WTC11 (cell line): ENCODE measurements around the gene PARVB. TPM values are rescaled to one million over a fixed set of nuclear protein-coding genes. Genes with fewer than 3 reads are reported as not detected.

Source experiments
- ATAC-seq: fragments of 200-7000 bp; cut with Tn5 transposase; 2 replicates; pipeline ENCODE4 v1.10.0; 2021; ENCODE audit warnings: mild to moderate bottlenecking, moderate library complexity
- CTCF ChIA-PET: fragments of 300-600 bp; sonication (Branson Sonifier 250); formaldehyde crosslinking; loops from one replicate; lab custom pipeline; 2021; ENCODE audit warnings: antibody characterized with exemption; lab: Charles Lee
- POLR2A ChIA-PET: fragments of 350-600 bp; sonication (Branson Sonifier 250); formaldehyde crosslinking; loops from one replicate; lab custom pipeline; 2021; ENCODE audit warnings: antibody characterized with exemption; lab: Charles Lee
- DNase-seq: peaks from one replicate; pipeline ENCODE4 v3.0.0; 2021; ENCODE audit warnings: low spot score
- H3K27ac Mint-ChIP-seq: 2 replicates; pipeline ENCODE4 v1.8.0; 2021; ENCODE audit warnings: mixed read lengths
- H3K27me3 Mint-ChIP-seq: 2 replicates; pipeline ENCODE4 v1.8.0; 2021; ENCODE audit warnings: low read depth, mild to moderate bottlenecking, moderate library complexity, mixed read lengths
- H3K36me3 Mint-ChIP-seq: 2 replicates; pipeline ENCODE4 v1.8.0; 2021; ENCODE audit warnings: mixed read lengths
- H3K4me1 Mint-ChIP-seq: 2 replicates; pipeline ENCODE4 v1.8.0; 2022; ENCODE audit warnings: mixed read lengths
- H3K4me3 Mint-ChIP-seq: 2 replicates; pipeline ENCODE4 v1.8.0; 2021; ENCODE audit warnings: mild to moderate bottlenecking, moderate library complexity, mixed read lengths
- H3K9me3 Mint-ChIP-seq: 2 replicates; pipeline ENCODE4 v1.8.0; 2021; ENCODE audit warnings: mixed read lengths
- ATF1 ChIP-seq: sonication (generic); formaldehyde crosslinking; IDR thresholded peaks from 2 replicates; pipeline ENCODE4 v1.8.1; 2023; ENCODE audit warnings: mild to moderate bottlenecking, moderate library complexity, missing genetic modification reagents
- ATF2 ChIP-seq: sonication (generic); formaldehyde crosslinking; IDR thresholded peaks from 2 replicates; pipeline ENCODE4 v1.8.1; 2022; ENCODE audit warnings: low read depth, missing genetic modification reagents, borderline replicate concordance
- ELF4 ChIP-seq: sonication (generic); formaldehyde crosslinking; IDR thresholded peaks from 2 replicates; pipeline ENCODE4 v1.8.1; 2022; ENCODE audit warnings: low read depth, mild to moderate bottlenecking, moderate library complexity, missing genetic modification reagents
- EMX1 ChIP-seq: fragments of 250-450 bp; sonication (Bioruptor Pico); IDR thresholded peaks from 2 replicates; pipeline ENCODE4 v1.8.0; 2021; ENCODE audit warnings: mild to moderate bottlenecking
- ERG ChIP-seq: fragments of 250-450 bp; sonication (Bioruptor Pico); IDR thresholded peaks from 2 replicates; pipeline ENCODE4 v1.8.0; 2021; ENCODE audit warnings: mild to moderate bottlenecking
- ETV6 ChIP-seq: sonication (generic); formaldehyde crosslinking; IDR thresholded peaks from 2 replicates; pipeline ENCODE4 v1.8.1; 2022; ENCODE audit warnings: mild to moderate bottlenecking, missing genetic modification reagents
- HMGA2 ChIP-seq: fragments of 250-450 bp; sonication (Bioruptor Pico); IDR thresholded peaks from 2 replicates; pipeline ENCODE4 v1.4.0; 2021; ENCODE audit warnings: mild to moderate bottlenecking, moderate library complexity
- JAZF1 ChIP-seq: fragments of 250-450 bp; sonication (Bioruptor Pico); IDR thresholded peaks from 2 replicates; pipeline ENCODE4 v1.9.0; 2021; ENCODE audit warnings: moderate library complexity, mild to moderate bottlenecking, inconsistent platforms
- MLX ChIP-seq: sonication (generic); formaldehyde crosslinking; IDR thresholded peaks from 2 replicates; pipeline ENCODE4 v1.8.1; 2023; ENCODE audit warnings: mild to moderate bottlenecking, missing genetic modification reagents, moderate library complexity
- MYBL2 ChIP-seq: sonication (generic); formaldehyde crosslinking; IDR thresholded peaks from 2 replicates; pipeline ENCODE4 v1.8.1; 2023; ENCODE audit warnings: mild to moderate bottlenecking, moderate library complexity, missing genetic modification reagents
- NFE2L1 ChIP-seq: sonication (generic); formaldehyde crosslinking; IDR thresholded peaks from 2 replicates; pipeline ENCODE4 v1.8.1; 2023; ENCODE audit warnings: missing genetic modification reagents
- NFYB ChIP-seq: sonication (generic); formaldehyde crosslinking; conservative IDR thresholded peaks from 2 replicates; pipeline ENCODE4 v1.8.0; 2022; ENCODE audit warnings: low read depth, missing genetic modification reagents
- RELA ChIP-seq: sonication (generic); formaldehyde crosslinking; IDR thresholded peaks from 2 replicates; pipeline ENCODE4 v1.8.1; 2022; ENCODE audit warnings: missing genetic modification reagents, mild to moderate bottlenecking, borderline replicate concordance
- RORB ChIP-seq: fragments of 250-450 bp; sonication (Bioruptor Pico); IDR thresholded peaks from 2 replicates; pipeline ENCODE4 v1.9.0; 2021; ENCODE audit warnings: mild to moderate bottlenecking
- SMAD3 ChIP-seq: sonication (generic); formaldehyde crosslinking; IDR thresholded peaks from 2 replicates; pipeline ENCODE4 v1.8.0; 2022; ENCODE audit warnings: missing genetic modification reagents, mild to moderate bottlenecking, borderline replicate concordance
- SP1 ChIP-seq: sonication (generic); formaldehyde crosslinking; conservative IDR thresholded peaks from 2 replicates; pipeline ENCODE4 v1.8.1; 2022; ENCODE audit warnings: missing genetic modification reagents
- TEAD1 ChIP-seq: sonication (generic); formaldehyde crosslinking; IDR thresholded peaks from 2 replicates; pipeline ENCODE4 v1.8.0; 2022; ENCODE audit warnings: mild to moderate bottlenecking, missing genetic modification reagents
- TP53 ChIP-seq: sonication (generic); formaldehyde crosslinking; IDR thresholded peaks from 2 replicates; pipeline ENCODE4 v1.8.1; 2023; ENCODE audit warnings: mild to moderate bottlenecking, missing genetic modification reagents
- ZBTB43 ChIP-seq: sonication (generic); formaldehyde crosslinking; IDR thresholded peaks from 2 replicates; pipeline ENCODE4 v1.8.1; 2023; ENCODE audit warnings: mild to moderate bottlenecking, missing genetic modification reagents
- ZMAT4 ChIP-seq: fragments of 250-450 bp; sonication (Bioruptor Pico); IDR thresholded peaks from 2 replicates; pipeline ENCODE4 v1.9.0; 2021; ENCODE audit warnings: mild to moderate bottlenecking
- ZNF232 ChIP-seq: sonication (generic); formaldehyde crosslinking; IDR thresholded peaks from 2 replicates; pipeline ENCODE4 v1.8.0; 2022; ENCODE audit warnings: mild to moderate bottlenecking, missing genetic modification reagents
- ZNF317 ChIP-seq: sonication (generic); formaldehyde crosslinking; IDR thresholded peaks from 2 replicates; pipeline ENCODE4 v1.8.1; 2023; ENCODE audit warnings: low read depth, mild to moderate bottlenecking, moderate library complexity, missing genetic modification reagents, borderline replicate concordance
- total RNA-seq: library from RNA; stranded (reverse); gene quantifications from 3 replicates; pipeline ENCODE4 v1.2.3, GENCODE V29; 2021
- TF ChIP-seq, protein P1 (sequence below): sonication (generic); formaldehyde crosslinking; IDR thresholded peaks from 2 replicates; pipeline ENCODE4 v1.8.0; 2022; ENCODE audit warnings: mild to moderate bottlenecking, missing genetic modification reagents
- TF ChIP-seq, protein P2 (sequence below): sonication (generic); formaldehyde crosslinking; IDR thresholded peaks from 2 replicates; pipeline ENCODE4 v1.8.1; 2023; ENCODE audit warnings: mild to moderate bottlenecking, missing genetic modification reagents
- TF ChIP-seq, protein P3 (sequence below): sonication (generic); formaldehyde crosslinking; IDR thresholded peaks from 2 replicates; pipeline ENCODE4 v1.8.1; 2022; ENCODE audit warnings: mild to moderate bottlenecking, missing genetic modification reagents, moderate library complexity, borderline replicate concordance

PARVB gene
- total RNA-seq, 1 experiment from 2014 or later, result 3.3 TPM

GRCh38 chr22:43993072-43993760, 30.9 kb upstream of the PARVB start (continued):
- TF ChIP-seq MLX (CRISPR knock-in tag) (no peak), ZNF317 (no peak), ERG (CRISPR knock-in tag) (no peak), RELA (CRISPR knock-in tag) (no peak)

DNA sequence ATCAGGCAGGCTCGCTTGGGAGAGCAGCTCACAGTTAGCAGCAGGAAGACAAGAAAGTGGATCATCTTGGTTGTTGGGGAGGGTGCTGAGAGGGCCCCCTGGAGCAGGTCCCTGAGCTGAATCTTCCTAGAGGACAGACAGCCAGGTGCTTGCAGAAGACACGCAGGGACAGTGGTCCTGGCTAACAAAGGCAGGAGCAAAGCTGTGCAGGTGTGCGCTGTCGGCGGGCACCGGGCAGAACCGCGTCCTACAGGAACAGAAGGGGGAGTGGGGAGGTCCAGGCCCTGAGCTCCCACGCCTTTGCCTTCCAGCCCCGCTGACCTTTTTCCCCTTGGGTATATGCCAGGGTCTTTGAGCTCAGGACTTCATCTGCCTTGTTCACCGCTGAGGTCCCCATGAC, 30.1 kb upstream of the PARVB start:
- POLR2A ChIA-PET, result no interaction called here
- H3K36me3 Mint-ChIP-seq, result peaks cover 71% of the 10 kb centered on the region
- no peak for DNase-seq
- no peak overlapping the region for H3K4me3 Mint-ChIP-seq
- H3K9me3 Mint-ChIP-seq, result no peaks in the 10 kb centered on the region
- H3K27me3 Mint-ChIP-seq, result no peaks in the 10 kb centered on the region
- H3K27ac Mint-ChIP-seq, result no peak overlapping the region
- H3K4me1 Mint-ChIP-seq, result no peaks in the 10 kb centered on the region
- ATAC-seq, result no peak
- no peak for TF ChIP-seq ATF2 (CRISPR knock-in tag)
- TF ChIP-seq HMGA2 (CRISPR knock-in tag), result no peak
- TF ChIP-seq ELF4 (CRISPR knock-in tag), result no peak
- no peak for TF ChIP-seq TP53 (CRISPR knock-in tag)
- CTCF ChIA-PET, result interaction anchor here (0.7 to 3.1 kb wide), 38 partner anchors 9 to 632 kb away, joined by 3 to 80 read pairs (median 6); partner anchors contain the start of gene PARVB

GRCh38 chr22:43994416-43994815, 29.7 kb upstream of the PARVB start:
- H3K4me1 Mint-ChIP-seq, result no peaks in the 10 kb centered on the region
- peaks cover 69% of the 10 kb centered on the region for H3K36me3 Mint-ChIP-seq
- H3K4me3 Mint-ChIP-seq, result no peak overlapping the region
- H3K27me3 Mint-ChIP-seq, result no peaks in the 10 kb centered on the region
- DNase-seq (no peak), ATAC-seq (no peak)
- H3K27ac Mint-ChIP-seq, result no peak overlapping the region; the same call in 1 of the 2 replicates
- CTCF ChIA-PET, result interaction anchor here (1.1 to 3.1 kb wide), 12 partner anchors 22 to 631 kb away, joined by 3 to 80 read pairs (median 7); no protein-coding TSS in a partner anchor
- POLR2A ChIA-PET, result no interaction called here
- H3K9me3 Mint-ChIP-seq, result no peaks in the 10 kb centered on the region
- TF ChIP-seq ATF1 (CRISPR knock-in tag) (no peak), NFYB (CRISPR knock-in tag) (no peak), EMX1 (CRISPR knock-in tag) (no peak), ZBTB43 (no peak), SMAD3 (CRISPR knock-in tag) (no peak), ELF4 (CRISPR knock-in tag) (no peak), JAZF1 (CRISPR knock-in tag) (no peak), ZMAT4 (no peak), ZNF232 (CRISPR knock-in tag) (no peak), MYBL2 (no peak), TEAD1 (CRISPR knock-in tag) (no peak), NFE2L1 (CRISPR knock-in tag) (no peak), SP1 (CRISPR knock-in tag) (no peak), RORB (no peak), ETV6 (CRISPR knock-in tag) (no peak)
- TF ChIP-seq, protein P1, sequence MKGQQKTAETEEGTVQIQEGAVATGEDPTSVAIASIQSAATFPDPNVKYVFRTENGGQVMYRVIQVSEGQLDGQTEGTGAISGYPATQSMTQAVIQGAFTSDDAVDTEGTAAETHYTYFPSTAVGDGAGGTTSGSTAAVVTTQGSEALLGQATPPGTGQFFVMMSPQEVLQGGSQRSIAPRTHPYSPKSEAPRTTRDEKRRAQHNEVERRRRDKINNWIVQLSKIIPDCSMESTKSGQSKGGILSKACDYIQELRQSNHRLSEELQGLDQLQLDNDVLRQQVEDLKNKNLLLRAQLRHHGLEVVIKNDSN (CRISPR knock-in tag), result no peak
- TF ChIP-seq, protein P2, sequence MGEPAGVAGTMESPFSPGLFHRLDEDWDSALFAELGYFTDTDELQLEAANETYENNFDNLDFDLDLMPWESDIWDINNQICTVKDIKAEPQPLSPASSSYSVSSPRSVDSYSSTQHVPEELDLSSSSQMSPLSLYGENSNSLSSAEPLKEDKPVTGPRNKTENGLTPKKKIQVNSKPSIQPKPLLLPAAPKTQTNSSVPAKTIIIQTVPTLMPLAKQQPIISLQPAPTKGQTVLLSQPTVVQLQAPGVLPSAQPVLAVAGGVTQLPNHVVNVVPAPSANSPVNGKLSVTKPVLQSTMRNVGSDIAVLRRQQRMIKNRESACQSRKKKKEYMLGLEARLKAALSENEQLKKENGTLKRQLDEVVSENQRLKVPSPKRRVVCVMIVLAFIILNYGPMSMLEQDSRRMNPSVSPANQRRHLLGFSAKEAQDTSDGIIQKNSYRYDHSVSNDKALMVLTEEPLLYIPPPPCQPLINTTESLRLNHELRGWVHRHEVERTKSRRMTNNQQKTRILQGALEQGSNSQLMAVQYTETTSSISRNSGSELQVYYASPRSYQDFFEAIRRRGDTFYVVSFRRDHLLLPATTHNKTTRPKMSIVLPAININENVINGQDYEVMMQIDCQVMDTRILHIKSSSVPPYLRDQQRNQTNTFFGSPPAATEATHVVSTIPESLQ (CRISPR knock-in tag), result no peak
- TF ChIP-seq, protein P3, sequence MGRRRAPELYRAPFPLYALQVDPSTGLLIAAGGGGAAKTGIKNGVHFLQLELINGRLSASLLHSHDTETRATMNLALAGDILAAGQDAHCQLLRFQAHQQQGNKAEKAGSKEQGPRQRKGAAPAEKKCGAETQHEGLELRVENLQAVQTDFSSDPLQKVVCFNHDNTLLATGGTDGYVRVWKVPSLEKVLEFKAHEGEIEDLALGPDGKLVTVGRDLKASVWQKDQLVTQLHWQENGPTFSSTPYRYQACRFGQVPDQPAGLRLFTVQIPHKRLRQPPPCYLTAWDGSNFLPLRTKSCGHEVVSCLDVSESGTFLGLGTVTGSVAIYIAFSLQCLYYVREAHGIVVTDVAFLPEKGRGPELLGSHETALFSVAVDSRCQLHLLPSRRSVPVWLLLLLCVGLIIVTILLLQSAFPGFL (CRISPR knock-in tag), result no peak
